ENCODE results near the gene FTH1. TPM values are rescaled to one million over a fixed set of nuclear protein-coding genes. Genes with fewer than 3 reads are reported as not detected.

Gene FTH1
- total and polyA plus RNA-seq, 2 of the 8 experiments (the other 6 are each of a cell fraction or from before 2014, with no cell fraction given) = 1,153 to 1,461 TPM

- Histone ChIP-seq H3K18ac (ENCODE audit: extremely low read depth, low read length) (no peak overlapping the region), H3K4me3 (ENCODE audit: extremely low read depth in 1 of 4, insufficient read depth in 2 of 4, low read depth in 3 of 4, low read length in 4 of 4) (no peak overlapping the region), H2AK5ac (ENCODE audit: low read depth, low read length) (no peak overlapping the region), H3K79me2 (ENCODE audit: control insufficient read depth in 1 of 2, insufficient read depth in 2 of 2, low read length in 2 of 2) (peaks cover 14 to 35% of the 10 kb centered on the region in 2 experiments), H3K23ac (ENCODE audit: insufficient read length) (no peak overlapping the region), H4K8ac (ENCODE audit: extremely low read depth, insufficient read depth, low read length) (no peak overlapping the region), H3K27me3 (replicated peaks in 1 of 4; ENCODE audit: control insufficient read depth in 3 of 4, extremely low read depth in 1 of 4, insufficient read depth in 3 of 4, low read length in 3 of 4) (no peaks in the 10 kb centered on the region; a peak in 3 of 7 replicates), H2AFZ (ENCODE audit: low read length) (no peak overlapping the region), H4K5ac (ENCODE audit: insufficient read length, low read depth, low read length) (no peak overlapping the region), H4K20me1 (replicated peaks in 1 of 2; ENCODE audit: control insufficient read depth in 1 of 2, insufficient read depth in 2 of 2, low read length in 2 of 2) (peaks cover 10 to 17% of the 10 kb centered on the region in 2 experiments), H2BK120ac (replicated peaks; ENCODE audit: low read depth, low read length) (no peak overlapping the region), H2BK12ac (ENCODE audit: low read depth, low read length) (no peak overlapping the region), H4K91ac (replicated peaks; ENCODE audit: insufficient read length, low read length) (no peak overlapping the region), H3K4ac (replicated peaks; ENCODE audit: insufficient read length, low read depth, low read length) (no peak overlapping the region), H3K14ac (ENCODE audit: insufficient read length) (no peak overlapping the region), H3K9ac (replicated peaks in 1 of 4; ENCODE audit: extremely low read depth in 1 of 4, low read depth in 3 of 4, low read length in 3 of 4) (no peak overlapping the region), H3K27ac (ENCODE audit: low read depth, low read length) (no peak overlapping the region), H3K9me3 (ENCODE audit: insufficient read depth in 2 of 2, low read depth in 1 of 2, low read length in 1 of 2) (no peaks in the 10 kb centered on the region), H3K36me3 (ENCODE audit: control insufficient read depth in 2 of 4, insufficient read depth in 4 of 4, low read length in 3 of 4) (peaks cover 6 to 14% (median 13%) of the 10 kb centered on the region in 4 experiments; a peak in 7 of 8 replicates), H3K4me2 (ENCODE audit: insufficient read depth in 1 of 2, low read depth in 2 of 2, low read length in 2 of 2) (peak overlapping the region in 1 of 2 experiments; percentile 90; a peak in 1 of 4 replicates), H2BK15ac (ENCODE audit: low read length) (no peak overlapping the region), H3K4me1 (replicated peaks in 1 of 4; ENCODE audit: control insufficient read depth in 3 of 4, insufficient read depth in 4 of 4, low read length in 3 of 4) (peaks cover 9 to 30% (median 20%) of the 10 kb centered on the region in 4 experiments), H3K56ac (replicated peaks; ENCODE audit: insufficient read length, low read depth, low read length) (no peak overlapping the region), H2BK5ac (ENCODE audit: low read depth, low read length) (no peak overlapping the region), H2BK20ac (ENCODE audit: low read length) (no peak overlapping the region), H3K23me2 (ENCODE audit: low read depth, low read length) (peaks cover 12% of the 10 kb centered on the region; the same call in 1 of the 2 replicates), H3K79me1 (ENCODE audit: low read depth, low read length) (no peaks in the 10 kb centered on the region)
- ChIA-PET POLR2A (ENCODE audit: partially characterized antibody) (interaction anchor here (0.6 to 25.7 kb wide), 9 partner anchors 2 to 595 kb away, joined by 3 to 458 read pairs (median 15); partner anchors contain the start of genes BEST1 and FTH1), CTCF (ENCODE audit: partially characterized antibody) (interaction anchor here (0.6 to 5.8 kb wide), 8 partner anchors 10 to 602 kb away, joined by 3 to 36 read pairs (median 4); no protein-coding TSS in a partner anchor)
- no peak for FAIRE-seq
- WGBS, 2 experiments (ENCODE audit: extremely low coverage in 1 of 2, insufficient coverage in 1 of 2, insufficient read length in 1 of 2, insufficient replicate concordance in 2 of 2, low coverage in 1 of 2, low lambda C conversion rate in 2 of 2, missing lambda C conversion rate in 1 of 2) = 79% methylated on average over 1 of the region's 7 CpGs; no CpG with 5 or more reads in 1 of the 2 experiments
- DNase-seq (ENCODE audit: low read depth in 1 of 2, low spot score in 2 of 2) = no peak
- no peak for TF ChIP-seq SAP30 (IDR thresholded peaks at IDR 0.05; ENCODE audit: insufficient read depth, insufficient replicate concordance, low read length)
- no peak for TF ChIP-seq CREB1 (IDR thresholded peaks at IDR 0.05)
- no peak for TF ChIP-seq FOSL1 (IDR thresholded peaks at IDR 0.05; ENCODE audit: insufficient read depth, low read depth, low read length)
- TF ChIP-seq MAX (IDR thresholded peaks at IDR 0.05) = no peak
- no peak for TF ChIP-seq ATF2 (IDR thresholded peaks at IDR 0.05; ENCODE audit: low read length)
- no peak for TF ChIP-seq NANOG (IDR thresholded peaks at IDR 0.05; ENCODE audit: insufficient read depth, low read depth, low read length, poor library complexity, severe bottlenecking)
- TF ChIP-seq EZH2 (IDR thresholded peaks at IDR 0.05; ENCODE audit: low read depth, low read length, severe bottlenecking) = no peak
- no peak for TF ChIP-seq EGR1 (IDR thresholded peaks at IDR 0.05; ENCODE audit: borderline replicate concordance, low read depth, low read length)
- no peak for TF ChIP-seq NRF1 (IDR thresholded peaks at IDR 0.05; ENCODE audit: low read depth, low read length)
Measured at GRCh38 chr11:61969391-61969758, 1.9 kb upstream of the FTH1 start.

All from H1 (cell line).